Subcutaneous abdominal adipose tissue (tissue), 5 donors: ENCODE measurements around the gene SEMA5B.
A peak's percentile ranks its signal among the peaks of the same experiment; 100 is the strongest.

Experiments used
- H3K27ac ChIP-seq: one replicate; pipeline ENCODE4 v1.7.0; 2013; ENCODE audit warnings: low read depth, mild to moderate bottlenecking, inconsistent platforms, low read length, moderate library complexity
- H3K27me3 ChIP-seq, 5 donors: one replicate each; pipeline ENCODE4 v1.7.0; 2013; ENCODE audit warnings: low read length in 5 of 5, inconsistent platforms in 1 of 5; ENCODE audit not compliant: control insufficient read depth in 5 of 5, insufficient read depth in 4 of 5
- H3K36me3 ChIP-seq, 5 donors: one replicate each; pipeline ENCODE4 v1.7.0; 2013; ENCODE audit warnings: low read length in 5 of 5; ENCODE audit not compliant: control insufficient read depth in 5 of 5, insufficient read depth in 5 of 5
- H3K4me1 ChIP-seq, 5 donors: one replicate each; pipeline ENCODE4 v1.7.0; 2013; ENCODE audit warnings: low read length in 5 of 5, mild to moderate bottlenecking in 3 of 5, moderate library complexity in 1 of 5; ENCODE audit not compliant: control insufficient read depth in 5 of 5, insufficient read depth in 5 of 5
- H3K4me3 ChIP-seq, 5 donors: one replicate each; pipeline ENCODE4 v1.7.0; 2013; ENCODE audit warnings: low read length in 5 of 5, low read depth in 1 of 5
- H3K9ac ChIP-seq, 5 donors: one replicate each; pipeline ENCODE4 v1.7.0; 2013; ENCODE audit warnings: low read length in 5 of 5, mild to moderate bottlenecking in 4 of 5, moderate library complexity in 3 of 5
- H3K9me3 ChIP-seq, 5 donors: one replicate each; pipeline ENCODE4 v1.7.0; 2013; ENCODE audit warnings: low read length in 5 of 5; ENCODE audit not compliant: control insufficient read depth in 5 of 5
- donor health status: healthy.
- donor health status: healthy.
- donor health status: healthy.
- donor health status: healthy.
- donor health status: healthy.

The SEMA5B gene

DNA sequence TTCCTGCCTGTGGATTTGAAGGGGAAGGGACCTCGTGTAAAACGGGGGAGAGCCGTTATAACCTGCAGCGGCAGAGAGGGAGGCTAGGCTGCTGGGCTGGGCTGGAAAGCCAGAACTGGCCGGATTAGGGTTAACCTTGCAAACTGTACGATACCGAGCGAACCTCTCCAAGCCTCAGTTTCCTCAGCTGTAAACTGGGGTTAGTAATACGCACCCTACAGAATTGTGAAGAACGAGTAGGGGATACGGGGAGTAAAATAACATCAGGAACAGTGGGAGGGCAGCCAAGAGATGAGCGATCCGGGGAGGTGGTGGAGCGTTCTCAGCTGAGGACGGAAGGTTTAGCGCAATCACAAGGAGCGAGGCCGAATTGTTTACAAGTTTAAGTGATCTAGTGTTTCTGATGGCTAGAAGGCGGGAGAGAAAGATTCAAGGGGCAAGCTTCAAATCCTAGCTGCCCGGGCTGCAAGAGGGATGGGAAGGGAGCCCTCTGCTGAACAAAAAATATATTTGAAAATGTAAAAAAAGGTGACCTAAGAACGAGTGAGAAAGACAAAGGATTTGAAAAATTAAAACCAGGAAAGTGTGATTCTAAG, 768 bp upstream of the SEMA5B start:
- H3K27me3 ChIP-seq: peaks cover 12 to 58% (median 30%) of the 10 kb centered on the region in 5 donors
- H3K9ac ChIP-seq: peak overlapping the region in 4 of 5 donors; percentile 24 to 71 (median 60)
- H3K4me3 ChIP-seq: peak overlapping the region; percentile 54 to 77 (median 65)
- peaks cover 0 to 27% (median 25%) of the 10 kb centered on the region in 5 donors for H3K4me1 ChIP-seq
- no peak overlapping the region for H3K27ac ChIP-seq
- H3K9me3 ChIP-seq: no peaks in the 10 kb centered on the region
- H3K36me3 ChIP-seq: no peaks in the 10 kb centered on the region

GRCh38 chr3:123026565-123027291, 835 bp downstream of the SEMA5B start:
- Histone ChIP-seq H3K27me3 (peaks cover 12 to 53% (median 30%) of the 10 kb centered on the region in 5 donors), H3K36me3 (no peaks in the 10 kb centered on the region), H3K4me1 (peaks cover 0 to 27% (median 25%) of the 10 kb centered on the region in 5 donors), H3K9ac (peak overlapping the region in 1 of 5 donors; percentile 37), H3K27ac (no peak overlapping the region), H3K9me3 (no peaks in the 10 kb centered on the region), H3K4me3 (peak overlapping the region in 4 of 5 donors; percentile 54 to 68 (median 64))

DNA sequence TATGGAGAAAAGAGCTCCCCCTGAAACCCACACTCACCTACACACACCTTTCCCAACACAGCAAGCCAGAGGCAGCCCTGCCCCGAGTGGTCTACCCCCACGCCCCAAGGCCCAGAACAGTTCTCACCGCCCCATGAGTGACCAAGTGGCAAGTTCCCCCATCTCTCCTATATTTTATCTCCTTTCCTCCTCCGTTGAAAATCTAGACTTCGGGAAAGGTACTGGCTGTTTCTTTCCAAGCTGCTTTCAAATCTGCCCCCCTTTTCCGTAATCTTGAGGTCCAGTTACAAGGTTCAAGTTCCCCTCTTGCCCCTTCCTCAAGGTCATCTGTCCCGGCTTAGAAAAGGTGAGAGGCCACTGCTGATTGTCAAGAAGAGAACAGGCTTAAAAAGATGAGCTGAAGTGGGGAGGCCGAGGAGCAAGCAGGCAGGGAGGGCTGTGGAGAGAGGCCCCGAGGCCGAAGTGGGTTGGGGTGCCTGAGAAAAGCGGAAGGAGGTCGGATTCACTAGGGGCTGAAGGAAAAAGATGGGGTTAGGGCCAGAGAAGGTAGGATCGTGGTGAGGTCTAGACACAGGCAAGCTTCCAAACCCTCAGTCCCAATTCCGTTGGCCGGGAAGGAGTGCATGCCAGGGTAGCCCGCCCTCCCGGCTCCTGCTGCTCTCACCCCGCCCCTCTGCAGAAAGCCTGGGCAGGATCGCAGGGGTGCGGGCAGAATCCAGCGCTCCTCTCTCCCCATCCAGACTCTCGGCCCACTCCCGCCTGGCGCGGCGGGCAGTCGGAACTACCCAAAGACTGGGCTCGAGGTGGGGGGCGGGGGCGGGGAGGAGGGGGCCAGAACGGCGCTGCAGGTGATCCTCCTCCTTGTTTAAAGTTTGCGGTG, 1.7 kb downstream of the SEMA5B start:
- Histone ChIP-seq H3K9ac (no peak overlapping the region), H3K27me3 (peaks cover 12 to 53% (median 24%) of the 10 kb centered on the region in 5 donors), H3K9me3 (no peaks in the 10 kb centered on the region), H3K27ac (no peak overlapping the region), H3K4me3 (peak overlapping the region in 3 of 5 donors; percentile 54 to 68 (median 63)), H3K4me1 (peaks cover 0 to 27% (median 25%) of the 10 kb centered on the region in 5 donors), H3K36me3 (no peaks in the 10 kb centered on the region)

DNA sequence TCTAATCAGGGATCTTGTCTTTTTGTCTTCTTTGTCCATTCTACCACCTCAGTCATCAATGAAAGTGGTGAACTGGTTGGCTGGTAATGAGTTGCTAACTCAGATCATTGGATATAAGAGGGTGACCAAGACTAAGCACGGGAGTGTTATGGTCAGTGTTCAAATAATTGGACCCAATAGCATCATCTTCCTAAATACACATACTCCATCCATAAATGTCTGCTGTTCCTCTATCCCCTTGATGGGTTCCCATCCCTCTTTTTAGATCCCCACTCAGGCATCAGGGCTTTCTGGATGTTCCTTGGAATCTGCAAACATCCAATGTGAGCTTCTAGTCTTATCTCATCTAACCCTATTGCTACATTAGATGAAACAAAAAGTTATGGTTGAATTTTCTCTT, 3.5 kb downstream of the SEMA5B start:
- peaks cover 12 to 37% (median 23%) of the 10 kb centered on the region in 5 donors for H3K27me3 ChIP-seq

GRCh38 chr3:123021996-123022510, 5.5 kb downstream of the SEMA5B start:
- H3K27me3 ChIP-seq: peaks cover 10 to 30% (median 18%) of the 10 kb centered on the region in 5 donors
- H3K4me1 ChIP-seq: peaks cover 0 to 12% (median 11%) of the 10 kb centered on the region in 5 donors
- no peak overlapping the region for H3K9ac ChIP-seq
- H3K4me3 ChIP-seq: no peak overlapping the region
- H3K27ac ChIP-seq: no peak overlapping the region
- H3K36me3 ChIP-seq: no peaks in the 10 kb centered on the region
- no peaks in the 10 kb centered on the region for H3K9me3 ChIP-seq

More for the DNA sequence above, 3.5 kb downstream of the SEMA5B start:
- H3K36me3 ChIP-seq: no peaks in the 10 kb centered on the region
- H3K27ac ChIP-seq: no peak overlapping the region
- no peaks in the 10 kb centered on the region for H3K9me3 ChIP-seq
- H3K4me1 ChIP-seq: peaks cover 0 to 27% (median 25%) of the 10 kb centered on the region in 5 donors
- H3K4me3 ChIP-seq: no peak overlapping the region
- no peak overlapping the region for H3K9ac ChIP-seq

DNA sequence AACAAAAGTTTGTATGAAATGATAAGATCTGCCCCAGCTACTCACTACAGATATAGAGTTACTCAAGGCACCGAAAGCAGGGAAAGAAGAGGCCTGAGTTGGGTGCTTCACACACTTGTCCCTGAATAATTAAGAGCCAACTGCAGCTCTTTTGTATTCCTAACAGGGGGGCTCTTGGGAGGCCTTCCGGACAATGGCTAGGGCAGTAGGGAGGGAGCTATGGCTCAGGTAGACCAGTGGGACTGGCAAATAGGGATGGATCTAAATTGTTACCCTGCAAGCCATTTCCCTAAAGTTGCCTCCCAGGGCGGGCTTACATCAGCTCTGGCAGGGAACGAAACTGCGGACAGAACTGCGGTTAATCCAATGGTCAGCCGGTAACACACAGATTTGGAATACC, 6.2 kb downstream of the SEMA5B start:
- H3K4me1 ChIP-seq: peaks cover 0 to 5% (median 4%) of the 10 kb centered on the region in 5 donors
- H3K36me3 ChIP-seq: no peaks in the 10 kb centered on the region
- H3K9ac ChIP-seq: no peak overlapping the region
- no peak overlapping the region for H3K27ac ChIP-seq
- H3K9me3 ChIP-seq: no peaks in the 10 kb centered on the region
- peaks cover 5 to 24% (median 12%) of the 10 kb centered on the region in 5 donors for H3K27me3 ChIP-seq
- H3K4me3 ChIP-seq: no peak overlapping the region

GRCh38 chr3:123020709-123021108, 6.9 kb downstream of the SEMA5B start:
- Histone ChIP-seq H3K9me3 (no peaks in the 10 kb centered on the region), H3K27me3 (peaks cover 1 to 20% (median 7%) of the 10 kb centered on the region in 5 donors), H3K4me3 (no peak overlapping the region), H3K36me3 (no peaks in the 10 kb centered on the region), H3K27ac (no peak overlapping the region), H3K4me1 (no peaks in the 10 kb centered on the region), H3K9ac (no peak overlapping the region)

- H3K9me3 ChIP-seq: no peaks in the 10 kb centered on the region
- no peak overlapping the region for H3K4me3 ChIP-seq
- H3K9ac ChIP-seq: no peak overlapping the region
- no peaks in the 10 kb centered on the region for H3K36me3 ChIP-seq
- H3K27me3 ChIP-seq: peaks cover 0 to 16% (median 3%) of the 10 kb centered on the region in 5 donors
- H3K27ac ChIP-seq: no peak overlapping the region
- H3K4me1 ChIP-seq: no peaks in the 10 kb centered on the region
Observed at GRCh38 chr3:123019591-123019990, 8.0 kb downstream of the SEMA5B start.

DNA sequence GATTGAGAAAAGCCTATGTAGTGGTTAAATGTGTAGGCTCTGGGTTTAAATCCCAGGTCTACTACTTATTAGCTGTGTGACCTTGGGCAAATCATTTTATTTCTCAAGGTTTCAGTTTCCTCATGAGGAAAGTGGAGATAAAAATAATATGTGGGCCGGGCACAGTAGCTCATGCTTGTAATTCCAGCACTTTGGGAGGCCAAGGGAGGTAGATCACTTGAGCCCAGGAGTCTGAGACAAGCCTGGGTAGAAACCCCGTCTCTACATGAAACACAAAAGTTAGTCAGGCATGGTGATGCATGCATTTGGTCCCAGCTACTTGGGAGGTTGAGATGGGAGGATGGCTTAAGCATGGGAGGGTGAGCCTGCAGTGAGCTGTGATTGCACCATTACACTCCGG, 8.4 kb downstream of the SEMA5B start:
- no peaks in the 10 kb centered on the region for H3K4me1 ChIP-seq
- H3K9ac ChIP-seq: no peak overlapping the region
- no peaks in the 10 kb centered on the region for H3K36me3 ChIP-seq
- H3K4me3 ChIP-seq: no peak overlapping the region
- H3K27me3 ChIP-seq: peaks cover 0 to 16% (median 6%) of the 10 kb centered on the region in 5 donors
- no peak overlapping the region for H3K27ac ChIP-seq
- H3K9me3 ChIP-seq: no peaks in the 10 kb centered on the region
